Activated CD8-positive, alpha-beta T cell treated with anti-CD3 and anti-CD28 coated beads for 36 hours (primary cell): ENCODE measurements around the gene WRAP53. TPM values are rescaled to one million over a fixed set of nuclear protein-coding genes. Genes with fewer than 3 reads are reported as not detected.

Source experiments
- ATAC-seq: fragments of 200-7000 bp; cut with Tn5 transposase; one replicate; pipeline ENCODE4 v1.10.0; 2021; ENCODE audit warnings: mild to moderate bottlenecking, moderate library complexity
- CTCF ChIA-PET: fragments of 350-600 bp; sonication (Branson Sonifier 250); formaldehyde crosslinking; loops from one replicate; lab custom pipeline; 2021; ENCODE audit warnings: antibody characterized with exemption; lab: Charles Lee
- POLR2A ChIA-PET: fragments of 350-600 bp; sonication (Branson Sonifier 250); formaldehyde crosslinking; loops from one replicate; lab custom pipeline; 2021; ENCODE audit warnings: antibody characterized with exemption; lab: Charles Lee
- DNase-seq: peaks from one replicate; pipeline ENCODE4 v3.0.0-alpha.2; 2020
- H3K27ac Mint-ChIP-seq: one replicate; pipeline ENCODE4 v1.8.0; 2021; ENCODE audit warnings: mild to moderate bottlenecking, mixed read lengths
- H3K27me3 Mint-ChIP-seq: one replicate; pipeline ENCODE4 v1.8.0; 2021; ENCODE audit warnings: mixed read lengths
- H3K36me3 Mint-ChIP-seq: one replicate; pipeline ENCODE4 v1.8.0; 2021; ENCODE audit warnings: low read depth, mixed read lengths
- H3K4me1 Mint-ChIP-seq: one replicate; pipeline ENCODE4 v1.8.0; 2021; ENCODE audit warnings: low read depth, mixed read lengths
- H3K4me3 Mint-ChIP-seq: one replicate; pipeline ENCODE4 v1.8.0; 2021; ENCODE audit warnings: mild to moderate bottlenecking, moderate library complexity, mixed read lengths
- H3K9me3 Mint-ChIP-seq: one replicate; pipeline ENCODE4 v1.8.0; 2021; ENCODE audit warnings: mixed read lengths
- CTCF ChIP-seq: fragments of 200-600 bp; IDR thresholded peaks from one replicate; pipeline ENCODE4 v1.8.0; 2022; ENCODE audit warnings: antibody characterized with exemption, mild to moderate bottlenecking
- intact Hi-C: fragments of 100-400 bp; cut with micrococcal nuclease; formaldehyde crosslinking; loops from one replicate; pipeline ENCODE4 v1.10.0; 2022
- total RNA-seq, 2 experiments: library from RNA; stranded (reverse); gene quantifications; one replicate each; pipeline ENCODE4 v1.2.3, GENCODE V29; 2021

The WRAP53 gene
- total RNA-seq, 2 experiments from 2014 or later = 27.5 to 28.6 TPM

- Mint-ChIP-seq H3K4me3 (no peak overlapping the region), H3K27me3 (peaks cover 50% of the 10 kb centered on the region), H3K9me3 (no peaks in the 10 kb centered on the region), H3K36me3 (no peaks in the 10 kb centered on the region), H3K4me1 (peaks cover 9% of the 10 kb centered on the region), H3K27ac (no peak overlapping the region)
- CTCF ChIA-PET = no interaction called here
- no peak for TF ChIP-seq CTCF
- DNase-seq (no peak), ATAC-seq (no peak)
- POLR2A ChIA-PET = no interaction called here
- intact Hi-C loops = no loop called here
These were observed 31.8 kb downstream of the WRAP53 start for GRCh38 chr17:7720125-7720524.

GRCh38 chr17:7721612-7722011 lies 33.3 kb downstream of the WRAP53 start:
- CTCF ChIA-PET = interaction anchor here (1.2 kb wide), 2 partner anchors 9 to 12 kb away, joined by 3 read pairs; no protein-coding TSS in a partner anchor
- POLR2A ChIA-PET = no interaction called here

DNA sequence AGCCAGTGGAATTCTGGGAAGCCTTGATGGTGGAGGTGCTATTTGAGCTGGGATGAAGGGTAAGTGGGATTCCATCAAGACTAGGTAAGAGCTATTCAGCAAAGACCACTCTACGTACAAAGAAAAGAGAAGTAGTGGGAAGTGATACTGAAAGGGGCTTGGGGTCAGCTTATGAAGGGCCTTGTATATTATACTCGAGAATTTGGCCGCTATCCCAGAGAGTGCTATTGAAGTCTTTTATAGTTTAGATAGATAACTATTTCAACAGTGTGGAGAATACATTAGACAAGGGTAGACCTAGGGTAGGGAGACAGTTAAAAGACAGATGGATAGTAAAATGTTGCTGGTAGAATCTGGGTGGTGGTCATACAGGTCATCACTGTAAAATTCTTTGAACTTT lies 39.6 kb downstream of the WRAP53 start:
- POLR2A ChIA-PET = no interaction called here
- Mint-ChIP-seq H3K9me3 (no peaks in the 10 kb centered on the region), H3K27ac (no peak overlapping the region), H3K36me3 (no peaks in the 10 kb centered on the region), H3K4me3 (no peak overlapping the region), H3K4me1 (no peaks in the 10 kb centered on the region), H3K27me3 (peaks cover 10% of the 10 kb centered on the region)
- CTCF ChIA-PET = interaction anchor here (2.3 kb wide), 1 partner anchor 10 kb away, joined by 6 read pairs; the partner anchor contains the start of gene DNAH2
- TF ChIP-seq CTCF = no peak
- intact Hi-C loops = no loop called here
- DNase-seq (no peak), ATAC-seq (no peak)

More at GRCh38 chr17:7721612-7722011, 33.3 kb downstream of the WRAP53 start:
- Mint-ChIP-seq H3K4me1 (peaks cover 9% of the 10 kb centered on the region), H3K9me3 (no peaks in the 10 kb centered on the region), H3K27ac (no peak overlapping the region), H3K4me3 (no peak overlapping the region), H3K36me3 (no peaks in the 10 kb centered on the region), H3K27me3 (peaks cover 39% of the 10 kb centered on the region)
- intact Hi-C loops = no loop called here
- no peak for ATAC-seq
- no peak for DNase-seq
- no peak for TF ChIP-seq CTCF

- peaks cover 4% of the 10 kb centered on the region for H3K27me3 Mint-ChIP-seq
- CTCF ChIA-PET = interaction anchor here (0.7 kb wide), 1 partner anchor 14 kb away, joined by 3 read pairs; no protein-coding TSS in a partner anchor
- H3K4me1 Mint-ChIP-seq = no peaks in the 10 kb centered on the region
- POLR2A ChIA-PET = interaction anchor here (1.2 kb wide), 1 partner anchor 15 kb away, joined by 3 read pairs; no protein-coding TSS in a partner anchor
- H3K27ac Mint-ChIP-seq = no peak overlapping the region
- DNase-seq (no peak), ATAC-seq (no peak)
- H3K9me3 Mint-ChIP-seq = no peaks in the 10 kb centered on the region
- TF ChIP-seq CTCF = no peak
- intact Hi-C loops = no loop called here
- H3K4me3 Mint-ChIP-seq = no peak overlapping the region
- no peaks in the 10 kb centered on the region for H3K36me3 Mint-ChIP-seq
These were observed 41.5 kb downstream of the WRAP53 start for GRCh38 chr17:7729816-7730215.

DNA sequence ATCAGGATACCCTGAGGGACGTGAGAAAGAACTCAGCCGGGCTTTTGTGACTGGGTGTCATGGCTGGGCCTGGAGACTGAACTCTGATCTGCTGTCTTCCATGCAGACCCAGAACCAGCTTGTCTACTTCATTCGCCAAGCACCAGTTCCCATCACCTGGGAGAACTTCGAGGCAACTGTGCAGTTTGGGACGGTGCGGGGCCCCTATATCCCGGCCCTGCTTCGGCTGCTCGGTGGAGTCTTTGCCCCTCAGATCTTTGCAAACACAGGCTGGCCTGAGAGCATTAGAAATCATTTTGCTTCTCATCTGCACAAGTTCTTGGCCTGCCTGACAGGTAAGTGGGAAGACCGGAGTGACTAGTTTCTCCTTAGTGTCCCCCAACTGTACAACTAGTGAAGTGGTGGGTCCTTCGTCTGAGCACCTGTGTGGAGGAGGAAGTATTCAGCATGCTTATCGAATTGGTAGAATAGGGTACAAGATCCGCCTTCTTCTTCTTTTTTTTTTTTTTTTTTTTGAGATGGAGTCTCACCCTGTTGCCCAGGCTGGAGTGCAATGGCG lies 44.8 kb downstream of the WRAP53 start:
- CTCF ChIA-PET = interaction anchor here (2.1 kb wide), 1 partner anchor 10 kb away, joined by 10 read pairs; no protein-coding TSS in a partner anchor
- no peaks in the 10 kb centered on the region for H3K36me3 Mint-ChIP-seq
- ATAC-seq (no peak), DNase-seq (no peak)
- H3K27me3 Mint-ChIP-seq = peaks cover 1% of the 10 kb centered on the region
- H3K4me1 Mint-ChIP-seq = no peaks in the 10 kb centered on the region
- intact Hi-C loops = no loop called here
- H3K9me3 Mint-ChIP-seq = no peaks in the 10 kb centered on the region
- TF ChIP-seq CTCF = no peak
- POLR2A ChIA-PET = no interaction called here
- no peak overlapping the region for H3K4me3 Mint-ChIP-seq
- no peak overlapping the region for H3K27ac Mint-ChIP-seq
